GM12872 (cell line): ENCODE results near the gene USP22.

Experiments used
- CTCF ChIP-seq: IDR thresholded peaks from 3 replicates; pipeline ENCODE4 v1.5.1; 2011; ENCODE audit warnings: low read depth, mild to moderate bottlenecking, low read length, moderate library complexity; ENCODE audit not compliant: insufficient read depth

USP22 gene

GRCh38 chr17:21041741-21042457 lies 912 bp downstream of the USP22 start:
- no peak for TF ChIP-seq CTCF

- TF ChIP-seq CTCF, result peak; percentile 55; the same call in 2 of the 3 replicates
Observed at GRCh38 chr17:21039839-21040575, 2.8 kb downstream of the USP22 start.

GRCh38 chr17:21037117-21037803 lies 5.6 kb downstream of the USP22 start:
- no peak for TF ChIP-seq CTCF

- no peak for TF ChIP-seq CTCF
Observed at GRCh38 chr17:21036361-21036881, 6.4 kb downstream of the USP22 start.

GRCh38 chr17:21035406-21035805 lies 7.4 kb downstream of the USP22 start:
- no peak for TF ChIP-seq CTCF

GRCh38 chr17:21034340-21035235 lies 8.2 kb downstream of the USP22 start:
- no peak for TF ChIP-seq CTCF
